Left forelimb (tissue), 1 donor: ENCODE results near the gene CDC42BPA.
"Not testable (repeated sequence)": the region's sequence is repeated elsewhere in the genome, so short reads cannot be mapped to it uniquely, and the experiment has no call there.

Experiments used
- DNase-seq: peaks from one replicate; pipeline ENCODE4 v3.0.0-alpha.2; 2018; ENCODE audit warnings: low spot score

CDC42BPA gene

DNA sequence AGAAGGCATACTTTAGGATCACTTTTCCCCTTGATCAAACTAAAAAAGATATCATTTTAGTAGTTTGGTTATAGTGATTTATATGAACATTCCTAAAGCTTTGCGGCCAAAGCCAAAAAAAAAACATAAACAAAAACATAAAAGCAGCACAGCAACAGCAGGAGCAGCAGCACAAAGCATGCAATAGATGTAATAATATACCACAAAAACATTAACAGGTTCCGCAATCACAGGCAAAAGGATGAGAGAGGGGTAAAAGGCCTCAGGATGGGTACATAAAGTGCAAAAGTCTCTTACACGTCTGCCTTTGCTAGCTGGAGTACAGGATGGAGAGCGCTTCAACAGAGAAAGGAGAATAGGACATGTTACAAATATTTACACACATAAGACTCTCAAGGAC, 259.2 kb downstream of the CDC42BPA start:
- DNase-seq = no peak

DNA sequence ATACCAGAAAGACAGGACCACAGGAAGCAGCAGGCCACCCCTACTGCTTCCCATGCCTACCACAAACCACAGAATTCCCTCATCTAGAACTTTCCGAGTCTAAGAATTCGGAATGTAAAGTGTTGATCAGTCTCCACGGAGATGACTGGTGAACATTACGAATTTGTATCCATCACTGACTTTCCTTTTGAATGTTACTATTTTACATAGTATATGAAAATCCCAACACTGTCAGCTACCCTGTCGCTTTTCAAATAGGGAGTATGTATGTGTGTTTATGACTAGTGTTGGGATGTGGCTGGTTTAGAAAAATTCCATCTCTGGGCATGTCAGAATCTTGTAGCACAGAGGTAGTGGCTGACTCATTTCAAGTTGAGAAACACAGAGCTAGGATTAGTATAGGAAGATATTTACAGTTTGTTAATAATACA, 260.0 kb downstream of the CDC42BPA start:
- DNase-seq = no peak

DNA sequence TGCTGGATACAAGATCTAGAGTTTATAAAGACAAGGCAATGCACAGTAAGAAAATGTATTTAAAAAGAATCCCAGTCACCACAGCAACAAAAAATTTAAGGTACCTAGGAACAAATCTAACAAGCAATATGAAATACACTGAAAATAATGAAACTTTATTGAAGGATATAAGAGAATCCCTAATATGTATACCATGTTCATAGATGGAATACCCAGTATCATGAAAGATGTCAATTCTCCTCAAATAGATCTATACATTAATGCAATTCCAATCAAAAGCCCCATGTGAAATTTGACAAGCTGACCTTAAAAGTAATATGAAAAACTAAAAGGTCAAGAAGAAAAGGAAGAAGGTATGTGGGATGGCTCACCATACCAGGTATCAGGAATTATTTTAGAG, 269.0 kb downstream of the CDC42BPA start:
- DNase-seq = no peak

DNA sequence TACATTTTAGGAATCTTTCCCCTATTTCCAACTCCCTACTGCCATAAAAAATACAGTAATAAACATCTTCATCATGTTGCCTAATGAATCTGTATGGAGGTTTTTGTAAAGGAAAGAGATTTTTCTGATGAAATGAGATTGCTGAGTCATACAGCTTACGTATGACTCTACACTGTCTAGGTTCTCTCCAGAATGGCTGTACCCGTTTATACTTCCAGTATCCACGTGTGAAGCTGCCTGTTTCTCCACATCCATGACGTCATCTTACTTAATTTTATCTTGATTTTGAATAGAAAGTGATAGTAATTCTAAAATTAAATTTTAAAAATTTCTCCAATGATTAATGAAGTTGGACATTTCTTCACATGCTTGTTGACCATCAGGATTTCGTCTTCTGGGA, 274.5 kb downstream of the CDC42BPA start:
- DNase-seq = no peak

DNA sequence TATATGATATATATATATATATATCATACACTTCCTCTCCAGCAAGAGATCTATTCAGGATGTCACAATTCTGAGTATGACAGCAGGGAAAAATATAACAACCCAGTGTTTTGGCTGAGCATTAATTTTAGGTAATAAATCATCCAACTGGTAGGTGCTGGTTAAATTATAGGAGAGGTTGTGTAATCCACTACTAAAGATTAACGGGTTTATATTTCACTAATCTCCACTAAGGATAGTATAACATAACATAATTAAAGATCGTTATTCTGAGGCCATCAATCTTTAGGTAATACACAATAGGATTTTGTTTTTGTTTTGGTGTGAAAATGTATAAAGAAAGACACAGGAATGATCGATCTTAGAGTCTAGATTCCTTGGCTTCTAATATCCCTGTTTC, 276.0 kb downstream of the CDC42BPA start:
- no peak for DNase-seq

DNA sequence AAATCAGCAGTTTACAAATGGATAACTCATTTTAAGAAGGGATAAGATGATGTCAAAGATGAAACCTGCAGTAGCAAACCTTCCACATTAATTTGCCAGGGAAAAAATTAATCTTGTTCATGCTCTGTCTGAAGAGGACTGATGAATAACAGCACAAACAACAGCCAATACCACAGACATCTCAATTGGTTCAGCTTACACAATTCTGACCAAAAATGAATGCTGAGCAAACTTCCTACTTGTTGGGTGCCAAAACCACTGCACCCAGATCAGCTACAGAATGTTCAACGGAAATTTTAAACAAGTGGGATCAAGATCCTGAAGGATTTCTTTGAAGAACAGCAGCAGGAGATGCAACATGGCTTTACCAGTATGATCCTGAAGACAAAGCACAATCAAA, 279.9 kb downstream of the CDC42BPA start:
- no peak for DNase-seq

DNA sequence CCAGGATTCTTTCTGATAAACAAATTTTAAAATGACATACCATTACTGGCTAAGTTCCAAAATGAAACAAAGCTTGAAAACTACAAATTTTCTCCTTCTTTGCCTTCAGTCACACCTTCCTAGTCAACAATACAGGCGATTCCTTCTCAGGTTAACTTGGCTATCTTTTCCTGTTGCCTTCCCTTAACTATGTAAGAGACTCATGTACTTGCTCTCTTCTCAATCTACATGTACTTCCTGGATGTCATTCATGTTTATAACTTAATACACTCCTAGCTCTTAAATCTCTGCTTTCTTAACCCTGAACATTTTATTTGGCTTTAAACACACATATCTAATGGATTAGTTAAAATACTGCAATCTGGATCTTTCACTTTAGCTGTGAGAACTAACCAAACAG, 281.2 kb downstream of the CDC42BPA start:
- no peak for DNase-seq

DNA sequence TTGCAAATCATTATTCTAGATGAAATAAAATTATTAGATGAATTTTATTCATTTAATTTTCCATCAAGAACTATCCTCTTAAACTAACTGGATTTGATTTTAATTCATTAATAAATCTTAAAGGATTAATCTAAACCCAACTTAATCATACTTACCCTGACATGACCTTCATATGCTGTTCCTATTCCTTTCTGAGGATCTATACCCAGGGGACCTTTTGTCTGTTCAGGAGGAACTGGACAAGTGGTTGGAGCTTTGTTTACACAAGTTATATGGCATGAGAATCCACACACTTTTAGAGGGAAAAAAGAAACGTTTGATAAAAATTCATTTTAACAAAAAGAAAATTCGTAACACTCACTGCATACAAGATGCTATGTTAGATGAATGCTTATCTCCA, 283.0 kb downstream of the CDC42BPA start:
- no peak for DNase-seq

DNA sequence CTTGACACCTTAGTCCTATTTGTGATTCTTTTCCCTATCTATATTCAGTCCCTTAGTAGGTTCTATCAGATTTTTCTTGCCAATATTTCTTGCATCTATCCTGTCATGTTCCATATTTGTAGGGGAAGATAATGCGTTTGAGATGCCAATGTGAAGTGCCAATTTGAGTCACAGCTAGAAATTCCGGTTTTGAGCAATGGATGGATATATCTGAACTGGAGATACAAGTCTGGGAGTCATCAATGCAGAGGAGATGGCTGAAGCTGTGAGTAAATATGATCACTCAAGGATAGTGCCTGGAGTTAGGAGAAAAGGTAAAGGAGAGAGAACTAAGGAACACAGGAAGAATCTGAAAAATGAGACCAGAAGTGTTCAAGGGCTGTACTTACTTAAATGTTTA, 284.4 kb downstream of the CDC42BPA start:
- no peak for DNase-seq

DNA sequence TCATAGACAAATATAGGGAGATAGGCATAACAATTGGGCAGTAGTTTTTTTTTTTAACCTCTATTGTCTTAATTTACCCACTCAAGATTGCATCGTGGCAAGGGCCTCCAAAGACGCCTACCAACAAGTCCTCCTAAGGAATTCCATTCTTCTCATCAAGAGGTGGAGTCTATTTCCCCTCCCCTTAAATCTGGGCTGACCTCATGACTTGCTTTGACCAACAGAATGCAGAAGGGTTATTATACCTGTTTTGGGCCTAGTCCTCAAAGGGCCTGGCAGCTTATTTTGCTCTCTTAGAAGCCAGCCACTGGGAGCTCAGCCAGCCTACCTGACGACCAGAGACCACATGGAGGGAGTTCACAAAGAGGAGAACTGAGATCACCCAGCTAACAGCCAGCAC, 285.9 kb downstream of the CDC42BPA start:
- DNase-seq = no peak

DNA sequence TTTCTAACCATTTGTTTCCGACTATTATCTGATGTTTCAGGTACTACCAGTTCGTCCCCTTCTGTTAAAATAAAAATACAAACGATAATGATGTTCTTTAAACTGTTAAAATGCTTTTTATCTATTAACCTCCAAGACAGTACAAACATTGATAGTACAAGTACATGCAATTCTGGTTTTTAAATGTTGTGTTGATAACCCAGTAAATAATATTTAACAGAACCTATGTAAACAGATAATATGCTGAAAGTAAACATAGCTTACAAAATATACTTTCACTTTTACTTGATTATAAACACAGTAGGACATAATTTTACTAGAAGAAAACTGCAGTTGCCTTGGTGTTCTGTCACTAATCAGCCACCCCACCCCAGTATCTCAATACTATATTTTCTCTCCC, 301.3 kb downstream of the CDC42BPA start:
- no peak for DNase-seq

DNA sequence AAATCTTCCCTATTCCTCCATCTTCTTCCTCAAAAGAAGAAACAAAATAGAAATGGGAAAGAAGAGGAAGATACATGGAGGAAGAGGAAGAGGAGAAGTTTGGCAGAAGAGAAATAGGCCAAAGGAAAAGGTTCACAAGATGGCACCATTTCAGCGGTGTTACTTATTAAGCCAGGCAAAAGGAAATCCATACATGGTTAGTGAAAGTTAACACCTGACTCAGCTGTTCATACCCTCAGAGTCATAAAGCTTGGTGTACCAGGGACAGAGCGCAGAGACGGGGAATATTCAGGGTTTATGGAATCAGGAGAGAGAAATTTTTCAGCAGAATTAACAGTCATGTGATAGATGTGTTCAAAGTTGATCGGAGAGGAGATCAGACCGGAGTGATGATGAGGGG, 307.6 kb downstream of the CDC42BPA start:
- DNase-seq = no peak

DNA sequence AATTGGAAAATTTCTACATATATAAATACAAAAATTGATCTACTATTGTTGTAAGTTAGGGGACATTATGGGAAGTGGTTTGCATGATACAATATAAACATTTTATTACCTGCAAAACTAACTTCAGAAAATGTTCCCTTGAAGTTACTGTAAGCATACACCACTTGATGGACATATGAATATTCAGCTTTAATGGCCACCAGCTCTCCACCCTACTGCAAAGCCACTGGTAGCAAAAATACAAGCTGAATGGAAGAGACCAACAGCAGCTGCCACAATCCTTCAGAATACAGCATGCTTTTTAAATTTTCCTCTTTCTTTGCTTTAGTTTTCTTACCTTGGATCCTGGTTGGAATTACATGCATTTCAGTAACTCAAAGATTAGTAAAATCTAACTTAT, 308.4 kb downstream of the CDC42BPA start:
- no peak for DNase-seq

DNA sequence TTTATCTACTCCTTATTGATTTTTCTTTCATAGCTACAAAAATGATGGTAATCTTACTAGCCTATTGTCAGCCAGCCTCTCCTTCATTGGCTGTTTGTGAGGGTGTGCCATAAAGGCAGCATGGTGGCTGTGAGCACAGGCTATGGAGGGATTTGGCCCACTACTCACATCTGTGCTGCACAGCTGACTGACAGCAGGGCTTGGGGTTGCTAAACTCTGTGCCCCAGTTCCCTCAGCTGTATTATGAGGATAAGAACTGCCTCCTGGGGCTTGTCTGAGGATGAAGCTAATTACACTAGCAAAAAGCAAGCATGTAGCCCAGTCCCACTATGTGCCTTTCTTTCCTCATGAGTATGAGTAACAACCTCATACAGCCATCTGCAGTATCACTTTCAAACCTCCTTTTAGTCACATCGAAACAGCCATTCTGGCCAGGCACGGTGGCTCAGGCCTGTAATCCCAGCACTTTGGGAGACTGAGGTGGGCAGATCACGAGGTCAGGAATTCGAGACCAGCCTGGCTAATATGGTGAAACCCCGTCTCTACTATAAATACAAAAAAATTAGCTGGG, 312.0 kb downstream of the CDC42BPA start:
- no peak for DNase-seq

DNA sequence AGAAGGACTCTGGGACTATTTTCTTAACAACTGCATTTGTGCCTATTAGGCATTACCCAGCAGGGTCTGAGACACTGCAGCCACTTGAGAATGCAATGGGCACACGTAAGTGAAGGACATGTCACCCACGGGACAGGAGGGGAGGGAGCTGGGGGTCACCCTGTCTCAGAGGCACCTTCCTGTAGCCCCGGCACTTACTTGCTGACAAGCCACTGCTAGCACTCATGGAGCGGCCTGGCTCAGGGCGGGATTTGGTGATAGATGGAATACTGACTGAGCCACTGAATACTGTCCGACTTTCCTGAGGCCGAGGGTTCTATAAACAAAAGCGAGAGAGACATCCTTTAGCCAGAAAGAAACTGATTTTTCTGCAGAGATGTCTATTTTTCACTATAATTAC, 313.5 kb downstream of the CDC42BPA start:
- no peak for DNase-seq

DNA sequence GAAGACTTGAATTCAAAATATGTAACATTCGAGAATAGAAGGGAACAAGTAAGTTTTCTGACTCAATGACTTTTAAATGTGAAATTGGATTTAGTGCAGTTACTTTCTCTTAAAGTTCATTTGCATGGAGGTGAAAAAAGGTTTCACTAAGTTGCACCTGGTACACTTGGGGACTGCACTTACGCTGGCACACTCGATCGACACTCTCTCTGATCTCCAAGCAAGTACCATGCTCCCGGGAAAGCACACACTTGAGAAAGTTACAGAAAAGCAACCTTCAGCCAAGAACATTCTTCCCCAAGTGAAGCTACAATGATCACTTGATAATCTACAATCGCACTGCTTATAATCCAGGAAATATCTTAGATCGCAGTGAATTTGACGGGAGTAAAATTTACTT, 315.1 kb downstream of the CDC42BPA start:
- DNase-seq = no peak

DNA sequence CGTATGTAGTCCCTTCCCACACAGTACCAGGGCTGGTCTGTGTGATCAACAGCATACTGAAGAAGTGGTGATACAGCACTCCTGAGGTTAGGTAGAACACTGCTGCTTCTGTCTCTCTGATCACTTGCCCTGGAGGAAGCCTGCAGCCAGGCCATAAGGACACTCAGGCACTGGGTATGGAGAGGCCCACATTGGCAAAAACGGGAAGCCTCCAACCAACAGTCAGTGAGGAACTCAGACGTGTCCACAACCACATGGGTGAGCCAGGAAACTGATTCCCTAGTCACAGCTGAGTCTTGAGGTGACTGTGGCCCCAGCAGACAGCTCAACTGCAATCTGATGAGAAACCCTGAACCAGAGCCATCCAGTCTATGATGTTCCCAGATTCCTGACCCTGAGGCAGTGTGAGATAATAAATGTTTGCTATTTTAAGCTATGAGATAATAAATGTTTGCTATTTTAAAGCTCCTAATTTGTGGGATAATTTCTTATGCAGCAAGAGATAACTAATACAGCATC, 315.7 kb downstream of the CDC42BPA start:
- no peak for DNase-seq

DNA sequence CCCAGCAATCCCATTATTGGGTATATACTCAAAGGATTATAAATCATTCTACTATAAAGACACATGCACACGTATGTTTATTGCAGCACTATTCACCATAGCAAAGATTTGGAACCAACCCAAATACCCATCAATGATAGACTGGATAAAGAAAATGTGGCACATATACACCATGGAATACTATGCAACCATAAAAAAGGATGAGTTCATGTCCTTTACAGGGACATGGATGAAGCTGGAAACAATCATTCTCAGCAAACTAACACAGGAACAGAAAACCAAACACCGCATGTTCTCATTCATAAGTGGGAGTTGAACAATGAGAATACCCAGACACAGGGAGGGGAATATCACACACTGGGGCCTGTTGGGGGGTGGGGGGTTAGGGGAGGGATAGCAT, 318.7 kb downstream of the CDC42BPA start:
- DNase-seq = not testable (repeated sequence)

DNA sequence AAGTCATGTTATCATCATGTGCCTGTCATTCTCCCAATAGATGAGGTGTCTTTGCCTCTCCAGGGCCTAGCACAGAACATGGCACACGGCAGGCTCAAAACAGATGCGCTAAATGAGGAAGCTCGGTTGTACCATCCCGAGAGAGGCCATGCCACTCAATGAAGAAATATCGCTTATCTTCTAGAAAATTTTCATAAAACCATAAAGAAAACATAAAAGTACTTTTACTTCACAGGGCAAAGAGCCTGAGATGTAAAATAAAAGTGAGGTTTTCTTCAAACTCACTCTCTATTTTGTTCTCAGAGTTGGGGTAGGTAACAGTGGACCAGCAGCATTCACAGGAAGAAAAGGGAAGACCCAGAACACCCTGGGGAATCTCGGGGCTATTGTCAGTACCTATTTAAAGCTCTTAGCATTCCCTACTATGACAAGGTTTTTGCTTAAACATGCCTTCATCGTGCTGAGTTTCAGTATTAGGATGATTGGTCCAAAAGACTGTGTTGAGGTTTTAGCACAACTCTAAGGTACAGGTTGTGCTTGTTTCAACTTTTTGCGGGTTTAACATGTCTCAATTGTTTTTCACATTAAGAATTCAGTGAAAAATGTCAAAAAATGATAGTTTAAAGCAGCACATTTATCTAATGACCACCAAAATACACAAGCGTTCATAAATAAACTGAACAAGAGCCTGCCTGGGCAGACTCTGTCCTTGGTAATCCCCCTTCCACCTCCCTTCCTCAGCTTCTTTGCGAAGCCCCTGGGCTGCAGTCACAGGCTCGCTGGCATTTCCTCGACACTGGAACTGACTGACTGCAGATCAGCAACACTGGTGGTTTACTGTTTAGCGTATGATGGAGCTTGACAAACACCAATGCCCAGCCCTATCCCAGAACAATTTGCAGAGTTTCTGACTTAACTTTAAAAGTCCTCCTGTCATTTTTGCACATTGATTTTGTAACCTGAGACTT, 322.6 kb downstream of the CDC42BPA start:
- DNase-seq = no peak

DNA sequence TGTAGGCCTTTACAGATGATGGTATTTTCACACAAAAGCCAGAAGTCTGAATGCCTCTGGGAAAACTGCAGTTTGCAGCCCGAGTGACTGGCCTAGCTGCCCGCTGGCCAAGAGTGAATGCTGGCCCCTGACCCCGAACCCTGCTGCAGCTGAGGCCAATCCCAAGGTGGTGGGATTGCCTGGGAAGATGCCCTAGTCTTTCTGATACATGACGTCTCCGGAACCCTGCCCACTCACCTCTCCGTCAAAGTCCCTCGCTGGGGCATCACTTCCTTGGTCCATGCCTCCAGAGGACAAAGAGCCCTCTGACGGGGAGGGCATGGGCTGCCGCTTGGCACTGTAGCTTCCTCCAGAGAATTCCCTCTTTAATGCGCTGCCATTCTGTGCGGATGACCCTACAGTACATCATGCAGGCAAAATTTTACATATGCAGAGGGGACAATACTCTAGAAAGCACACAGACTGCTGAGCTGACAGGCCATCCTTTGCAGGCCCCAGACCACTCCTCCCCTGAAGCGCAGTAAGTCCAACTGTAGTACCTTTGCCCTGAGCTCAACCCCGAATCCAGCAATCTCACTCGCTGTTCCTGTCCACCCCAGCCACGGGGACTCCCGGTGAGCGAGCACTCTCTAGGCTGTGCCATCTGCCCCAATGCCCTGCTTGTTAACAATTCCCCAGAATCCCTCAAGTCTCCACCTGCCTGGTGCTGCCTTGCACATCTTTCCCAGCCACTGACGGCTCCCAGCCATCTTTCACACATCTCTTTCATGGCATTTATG, 323.5 kb downstream of the CDC42BPA start:
- DNase-seq = no peak

DNA sequence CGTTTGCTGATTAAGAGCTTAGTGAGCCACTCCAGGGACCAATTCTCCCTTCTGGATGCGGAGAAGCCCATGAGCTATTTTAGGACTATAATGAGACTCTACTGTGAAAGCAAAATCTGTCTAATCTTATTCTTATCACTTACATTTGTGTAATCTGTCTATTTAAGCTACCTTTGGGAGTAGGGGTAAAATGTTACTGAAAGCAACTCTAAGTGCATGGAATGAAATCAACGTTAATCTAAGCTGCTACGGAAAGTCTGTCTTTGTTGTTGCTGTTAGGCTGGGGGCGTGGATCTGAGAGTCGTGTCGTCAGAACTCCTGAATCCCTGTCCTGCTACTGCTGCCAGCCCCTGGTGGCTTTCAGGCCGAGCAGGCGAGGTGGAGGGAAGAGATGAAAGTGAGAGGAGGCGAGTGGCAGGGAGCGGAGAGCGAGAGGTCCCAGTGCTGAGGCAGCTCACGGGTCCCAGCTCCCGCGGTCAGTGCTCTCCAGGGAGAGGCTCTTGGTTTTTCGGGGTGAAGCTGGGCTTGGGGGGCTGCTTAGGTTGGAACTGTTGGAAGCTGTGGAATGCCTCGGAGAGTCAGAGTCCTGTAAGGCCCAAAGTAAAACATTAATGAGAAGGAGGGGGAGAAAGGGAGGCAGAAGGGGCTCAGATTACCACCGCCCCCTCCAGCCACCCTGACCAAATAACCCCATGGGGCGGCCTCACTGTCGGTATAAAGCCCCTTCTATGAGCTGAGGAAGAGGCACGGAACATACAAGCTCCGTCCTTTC, 324.3 kb downstream of the CDC42BPA start:
- DNase-seq = no peak

DNA sequence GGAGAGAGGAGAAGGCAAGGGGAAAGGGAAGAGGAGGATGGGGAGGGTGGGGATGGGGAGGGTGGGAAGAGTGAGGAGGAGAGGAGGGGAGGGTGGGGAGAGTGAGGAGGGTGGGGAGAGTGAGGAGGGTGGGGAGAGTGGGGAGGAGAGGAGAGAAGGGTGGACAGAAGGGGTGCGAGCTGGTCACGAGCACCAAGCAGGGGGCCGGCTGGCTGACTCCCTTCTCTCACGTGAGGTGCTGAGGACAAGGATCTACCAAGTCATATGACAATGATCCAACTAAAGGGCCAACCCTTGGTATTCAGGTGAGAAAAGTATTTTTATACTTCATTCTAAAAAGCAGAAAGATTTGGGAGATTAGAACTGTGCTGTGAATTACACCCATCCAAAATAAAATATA, 326.4 kb downstream of the CDC42BPA start:
- DNase-seq = no peak
